GM19328 (cell line): ENCODE measurements around the gene NCKAP5L.
A peak's percentile ranks its signal among the peaks of the same experiment; 100 is the strongest.

Experiments
- ATAC-seq: cut with Tn5 transposase; IDR thresholded peaks from one replicate; pipeline ENCODE4 v1.9.1; 2021; ENCODE audit warnings: mild to moderate bottlenecking, moderate library complexity; ENCODE audit not compliant: unreplicated experiment

Gene NCKAP5L

GRCh38 chr12:49748306-49748705 lies 79.9 kb downstream of the NCKAP5L start:
- no peak for ATAC-seq

GRCh38 chr12:49744363-49744885 lies 83.8 kb downstream of the NCKAP5L start:
- ATAC-seq, result no peak

- peak; percentile 32 for ATAC-seq
Measured at GRCh38 chr12:49741882-49742620, 86.2 kb downstream of the NCKAP5L start.
